Endothelial cell of umbilical vein (primary cell): ENCODE data around the gene ZNF3. TPM values are rescaled to one million over a fixed set of nuclear protein-coding genes. Genes with fewer than 3 reads are reported as not detected.
A peak's percentile ranks its signal among the peaks of the same experiment; 100 is the strongest.

Experiments used
- BruUV-seq: library from RNA; stranded (reverse); fragments of 400-500 nt; replicated peaks from 2 replicates; lab custom pipeline; 2021; lab: Mats Ljungman, UMichigan
- CTCF ChIA-PET: fragments of 300-600, 350-600 bp; sonication (Branson Sonifier 250); formaldehyde crosslinking; loops from one replicate; lab custom pipeline; 2021; ENCODE audit warnings: antibody characterized with exemption, inconsistent platforms; lab: Charles Lee
- POLR2A ChIA-PET: fragments of 300-600, 350-600 bp; sonication (Branson Sonifier 250); formaldehyde crosslinking; loops from one replicate; lab custom pipeline; 2021; ENCODE audit warnings: antibody characterized with exemption, inconsistent platforms; lab: Charles Lee
- DNase-seq: peaks from one replicate; pipeline ENCODE4 v3.0.0-alpha.2; 2011; ENCODE audit warnings: low read depth, low spot score
- FAIRE-seq: peaks from 2 replicates; lab custom pipeline; 2011; peaks lifted over from hg19 to GRCh38; lab: Jason Lieb, UNC
- H2AFZ ChIP-seq: 2 replicates; pipeline ENCODE4 v1.6.0; 2012; ENCODE audit warnings: low read depth, low read length, control low read depth, inconsistent platforms
- H3K27ac ChIP-seq: 2 replicates; pipeline ENCODE4 v1.5.1; 2011; ENCODE audit warnings: low read depth, mild to moderate bottlenecking, control low read depth, low read length, moderate library complexity; ENCODE audit not compliant: insufficient read depth
- H3K27me3 ChIP-seq, 2 experiments: 2 replicates each; pipeline versions ENCODE4 v1.6.0 to v1.6.1; 2011; ENCODE audit warnings: low read length in 2 of 2, mixed read lengths in 1 of 2; ENCODE audit not compliant: control insufficient read depth in 2 of 2, insufficient read depth in 2 of 2
- H3K36me3 ChIP-seq, 2 experiments: 2 replicates in 1 of 2; 3 replicates in 1 of 2; pipeline ENCODE4 v1.5.1; 2011; ENCODE audit warnings: low read length in 2 of 2, mild to moderate bottlenecking in 1 of 2, moderate library complexity in 1 of 2; ENCODE audit not compliant: control insufficient read depth in 2 of 2, insufficient read depth in 2 of 2; ENCODE audit errors: extremely low read depth in 1 of 2
- H3K4me1 ChIP-seq: 3 replicates; pipeline ENCODE4 v1.5.1; 2011; ENCODE audit warnings: mild to moderate bottlenecking, low read length; ENCODE audit not compliant: control insufficient read depth, insufficient read depth; ENCODE audit errors: extremely low read depth
- H3K4me2 ChIP-seq: 2 replicates; pipeline ENCODE4 v1.6.1; 2011; ENCODE audit warnings: low read length, control low read depth, mixed read lengths; ENCODE audit not compliant: insufficient read depth
- H3K4me3 ChIP-seq, 3 experiments: fragments of 200-600 bp in 1 of 3; sonication (generic), shearing (Covaris generic) in 1 of 3; replicated peaks in 1 of 3; 2 replicates each; pipeline ENCODE4 v1.5.1; 2011 to 2016; ENCODE audit warnings: control low read depth in 3 of 3, low read length in 3 of 3, mild to moderate bottlenecking in 2 of 3, inconsistent platforms in 1 of 3, low read depth in 1 of 3, moderate library complexity in 1 of 3; ENCODE audit not compliant: insufficient read depth in 1 of 3
- H3K79me2 ChIP-seq: 2 replicates; pipeline ENCODE4 v1.6.0; 2012; ENCODE audit warnings: low read length, inconsistent platforms; ENCODE audit not compliant: control insufficient read depth, insufficient read depth
- H3K9ac ChIP-seq: replicated peaks from 2 replicates; pipeline ENCODE3; 2011; ENCODE audit warnings: low read length, control low read depth; ENCODE audit not compliant: insufficient read depth; ENCODE audit errors: extremely low read depth
- H3K9me1 ChIP-seq: replicated peaks from 3 replicates; pipeline ENCODE4 v1.6.0; 2011; ENCODE audit warnings: mild to moderate bottlenecking, low read length; ENCODE audit not compliant: control insufficient read depth, insufficient read depth; ENCODE audit errors: extremely low read depth
- H3K9me3 ChIP-seq: replicated peaks from 2 replicates; pipeline ENCODE4 v1.5.1; 2012; ENCODE audit warnings: low read length, inconsistent platforms; ENCODE audit not compliant: control insufficient read depth, insufficient read depth
- H4K20me1 ChIP-seq: replicated peaks from 2 replicates; pipeline ENCODE3; 2011; ENCODE audit warnings: mild to moderate bottlenecking, low read length; ENCODE audit not compliant: control insufficient read depth, insufficient read depth; ENCODE audit errors: extremely low read depth
- EZH2 ChIP-seq: IDR thresholded peaks from 2 replicates; pipeline ENCODE4 v1.6.1; 2012; ENCODE audit warnings: borderline replicate concordance, low read depth, mild to moderate bottlenecking, moderate library complexity, low read length, inconsistent platforms; ENCODE audit not compliant: severe bottlenecking
- FOS ChIP-seq: IDR thresholded peaks from 2 replicates; pipeline ENCODE4 v1.6.1; 2011; ENCODE audit warnings: mild to moderate bottlenecking, low read length, moderate library complexity, borderline replicate concordance; ENCODE audit not compliant: insufficient read depth
- GATA2 ChIP-seq: IDR thresholded peaks from 2 replicates; pipeline ENCODE4 v1.7.0; 2011; ENCODE audit warnings: low read depth, mild to moderate bottlenecking, moderate library complexity, mixed read lengths, low read length; ENCODE audit not compliant: insufficient read length, insufficient read depth
- JUN ChIP-seq: IDR thresholded peaks from 2 replicates; pipeline ENCODE4 v1.6.1; 2011; ENCODE audit warnings: borderline replicate concordance, low read depth; ENCODE audit not compliant: insufficient read length, insufficient read depth
- MYC ChIP-seq: IDR thresholded peaks from one replicate; pipeline ENCODE4 v1.6.1; 2011; ENCODE audit warnings: mild to moderate bottlenecking, low read depth, low read length
- POLR2A ChIP-seq: IDR thresholded peaks from 2 replicates; pipeline ENCODE4 v1.6.1; 2012; ENCODE audit warnings: low read depth, mild to moderate bottlenecking, control low read depth, low read length
- POLR2AphosphoS5 ChIP-seq: IDR thresholded peaks from 2 replicates; pipeline ENCODE4 v1.6.1; 2012; ENCODE audit warnings: low read depth, mild to moderate bottlenecking, control low read depth, low read length, moderate library complexity; ENCODE audit not compliant: insufficient read depth
- dilution Hi-C: fragments of 300-500 bp; cut with MboI; formaldehyde crosslinking; loops from one replicate; pipeline ENCODE4 v1.15.0; 2019; ENCODE audit warnings: low sequenced_read_pairs; ENCODE audit not compliant: extremely low pct_ligation_motif_present
- intact Hi-C: fragments of 100-400 bp; cut with micrococcal nuclease; formaldehyde crosslinking; loops from one replicate; pipeline ENCODE4 v1.10.0; 2022
- polyA plus RNA-seq, 4 experiments: library from polyadenylated mRNA; depleted of rRNA in 3 of 4; stranded (reverse) in 3 of 4; unstranded in 1 of 4; fragments of >200 nt; gene quantifications; 2 replicates each; pipeline versions ENCODE4 v1.2.1 to v1.2.3, GENCODE V29; 2011 to 2012; ENCODE audit warnings: missing spikeins in 1 of 4
- total RNA-seq: library from RNA; stranded (reverse); gene quantifications from 2 replicates; pipeline ENCODE4 v1.2.3, GENCODE V29; 2021
- TF ChIP-seq, protein P1 (sequence below): IDR thresholded peaks from 2 replicates; pipeline ENCODE4 v1.6.1; 2011; ENCODE audit not compliant: insufficient read depth, insufficient read length
- TF ChIP-seq, protein P2 (sequence below), 2 donors: IDR thresholded peaks; 1 replicate in 1 of 2; 2 replicates in 1 of 2; pipeline ENCODE4 v1.5.1; 2011; ENCODE audit warnings: low read length in 2 of 2, mild to moderate bottlenecking in 2 of 2, moderate library complexity in 2 of 2, control low read depth in 1 of 2, inconsistent platforms in 1 of 2, low read depth in 1 of 2; ENCODE audit not compliant: insufficient read depth in 1 of 2; ENCODE audit errors: extremely low read depth in 1 of 2

ZNF3 gene
- total and polyA plus RNA-seq, 2 donors (not counting 3 experiments of a cell fraction or from before 2014, with no cell fraction given) = 21.8 to 30.9 TPM

DNA sequence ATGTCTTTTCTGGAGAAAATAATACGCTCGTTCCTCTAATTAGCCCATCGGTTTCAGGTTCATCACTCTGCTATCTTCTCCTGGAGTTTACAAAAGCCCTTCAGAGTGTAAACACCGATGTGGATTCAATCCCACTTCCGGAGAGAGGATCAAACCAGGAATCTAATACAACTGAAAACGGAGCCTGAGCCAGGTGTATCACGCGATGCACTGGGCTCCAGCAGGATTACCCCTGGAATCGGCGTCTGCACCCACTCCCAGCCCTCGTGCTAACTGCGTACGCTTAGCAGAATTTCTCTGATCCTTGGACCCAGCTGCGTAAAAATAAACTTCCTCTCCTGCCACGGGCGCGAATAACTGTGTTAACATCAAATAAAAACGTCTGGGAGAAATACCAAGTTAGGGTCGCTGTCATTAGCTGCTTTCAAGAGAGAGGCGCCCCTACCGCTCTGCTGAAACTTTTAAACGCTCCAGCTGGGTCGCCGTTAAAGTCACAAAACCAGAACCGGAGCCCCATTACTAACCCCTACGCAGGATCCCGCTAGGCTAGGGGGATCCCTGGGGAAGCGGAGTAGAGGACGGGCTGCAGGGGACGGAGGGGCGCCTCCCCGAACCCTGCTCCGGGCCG, 502 bp downstream of the ZNF3 start:
- dilution Hi-C loops = no loop called here
- Histone ChIP-seq H3K36me3 (peaks cover 3 to 15% of the 10 kb centered on the region in 2 experiments), H3K27me3 (no peaks in the 10 kb centered on the region), H3K9me3 (no peaks in the 10 kb centered on the region), H3K4me1 (peaks cover 13% of the 10 kb centered on the region), H3K4me3 (peak overlapping the region; percentile 85 to 92 (median 89)), H3K9ac (peak overlapping the region; percentile 92), H2AFZ (no peak overlapping the region), H3K27ac (peak overlapping the region; percentile 78), H3K79me2 (peaks cover 42% of the 10 kb centered on the region), H3K4me2 (peak overlapping the region; percentile 70), H3K9me1 (no peaks in the 10 kb centered on the region), H4K20me1 (no peaks in the 10 kb centered on the region)
- intact Hi-C loops = loop anchor here (1.0 to 10.0 kb wide), 5 partner anchors 20 to 166 kb away; partner anchors contain the start of genes AP4M1, MCM7, TRIM4 and ZKSCAN1
- POLR2A ChIA-PET = interaction anchor here (0.7 to 1.5 kb wide), 2 partner anchors 11 to 21 kb away, joined by 3 to 8 read pairs; partner anchors contain the start of gene AP4M1
- CTCF ChIA-PET = interaction anchor here (0.6 kb wide), 1 partner anchor 9 kb away, joined by 3 read pairs; no protein-coding TSS in a partner anchor
- DNase-seq (peak; percentile 31), FAIRE-seq (peak; percentile 26)
- BruUV-seq = TSS peak; percentile 40
- TF ChIP-seq FOS (no peak), JUN (no peak), MYC (no peak), EZH2 (no peak), GATA2 (no peak), POLR2A (no peak), POLR2AphosphoS5 (no peak)
- TF ChIP-seq, protein P1, sequence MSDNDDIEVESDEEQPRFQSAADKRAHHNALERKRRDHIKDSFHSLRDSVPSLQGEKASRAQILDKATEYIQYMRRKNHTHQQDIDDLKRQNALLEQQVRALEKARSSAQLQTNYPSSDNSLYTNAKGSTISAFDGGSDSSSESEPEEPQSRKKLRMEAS = no peak
- TF ChIP-seq, protein P2, sequence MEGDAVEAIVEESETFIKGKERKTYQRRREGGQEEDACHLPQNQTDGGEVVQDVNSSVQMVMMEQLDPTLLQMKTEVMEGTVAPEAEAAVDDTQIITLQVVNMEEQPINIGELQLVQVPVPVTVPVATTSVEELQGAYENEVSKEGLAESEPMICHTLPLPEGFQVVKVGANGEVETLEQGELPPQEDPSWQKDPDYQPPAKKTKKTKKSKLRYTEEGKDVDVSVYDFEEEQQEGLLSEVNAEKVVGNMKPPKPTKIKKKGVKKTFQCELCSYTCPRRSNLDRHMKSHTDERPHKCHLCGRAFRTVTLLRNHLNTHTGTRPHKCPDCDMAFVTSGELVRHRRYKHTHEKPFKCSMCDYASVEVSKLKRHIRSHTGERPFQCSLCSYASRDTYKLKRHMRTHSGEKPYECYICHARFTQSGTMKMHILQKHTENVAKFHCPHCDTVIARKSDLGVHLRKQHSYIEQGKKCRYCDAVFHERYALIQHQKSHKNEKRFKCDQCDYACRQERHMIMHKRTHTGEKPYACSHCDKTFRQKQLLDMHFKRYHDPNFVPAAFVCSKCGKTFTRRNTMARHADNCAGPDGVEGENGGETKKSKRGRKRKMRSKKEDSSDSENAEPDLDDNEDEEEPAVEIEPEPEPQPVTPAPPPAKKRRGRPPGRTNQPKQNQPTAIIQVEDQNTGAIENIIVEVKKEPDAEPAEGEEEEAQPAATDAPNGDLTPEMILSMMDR (IDR thresholded peaks at IDR 0.05; ENCODE audit: extremely low read depth in 1 of 2, insufficient read depth in 1 of 2, low read depth in 1 of 2, low read length in 2 of 2) = no peak
